Endothelial cell of umbilical vein (primary cell): ENCODE measurements around the gene MYO15A.

Experiments
- MAX ChIP-seq: IDR thresholded peaks from 2 replicates; pipeline ENCODE4 v1.6.1; 2011; ENCODE audit not compliant: insufficient read depth, insufficient read length
- MYC ChIP-seq: IDR thresholded peaks from one replicate; pipeline ENCODE4 v1.6.1; 2011; ENCODE audit warnings: mild to moderate bottlenecking, low read depth, low read length
- POLR2A ChIP-seq: IDR thresholded peaks from 2 replicates; pipeline ENCODE4 v1.6.1; 2012; ENCODE audit warnings: low read depth, mild to moderate bottlenecking, control low read depth, low read length
- POLR2AphosphoS5 ChIP-seq: IDR thresholded peaks from 2 replicates; pipeline ENCODE4 v1.6.1; 2012; ENCODE audit warnings: low read depth, mild to moderate bottlenecking, control low read depth, low read length, moderate library complexity; ENCODE audit not compliant: insufficient read depth
- TF ChIP-seq, protein P1 (sequence below), 2 donors: IDR thresholded peaks; 1 replicate in 1 of 2; 2 replicates in 1 of 2; pipeline ENCODE4 v1.5.1; 2011; ENCODE audit warnings: low read length in 2 of 2, mild to moderate bottlenecking in 2 of 2, moderate library complexity in 2 of 2, control low read depth in 1 of 2, inconsistent platforms in 1 of 2, low read depth in 1 of 2; ENCODE audit not compliant: insufficient read depth in 1 of 2; ENCODE audit errors: extremely low read depth in 1 of 2

DNA sequence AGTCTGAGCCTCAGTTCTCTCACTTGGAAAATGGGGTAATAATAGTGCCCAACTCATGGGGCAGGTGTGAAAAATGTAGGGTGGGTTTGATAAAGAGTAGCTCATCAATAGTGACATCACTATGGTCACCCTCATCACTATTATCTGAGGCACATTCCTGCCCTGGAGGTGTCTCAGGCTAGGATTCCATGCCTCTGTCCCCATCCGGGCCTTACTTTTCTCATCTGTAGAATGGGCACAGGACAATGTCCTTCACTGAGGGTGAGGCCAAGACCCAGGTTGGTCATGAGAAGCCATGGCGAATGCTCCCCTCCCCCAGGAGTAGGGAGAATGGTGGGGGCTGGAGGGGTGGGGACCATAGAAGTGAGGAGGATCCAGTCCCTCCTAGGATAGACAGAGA is 30.5 kb downstream of the MYO15A start:
- TF ChIP-seq MAX = no peak
- TF ChIP-seq, protein P1, sequence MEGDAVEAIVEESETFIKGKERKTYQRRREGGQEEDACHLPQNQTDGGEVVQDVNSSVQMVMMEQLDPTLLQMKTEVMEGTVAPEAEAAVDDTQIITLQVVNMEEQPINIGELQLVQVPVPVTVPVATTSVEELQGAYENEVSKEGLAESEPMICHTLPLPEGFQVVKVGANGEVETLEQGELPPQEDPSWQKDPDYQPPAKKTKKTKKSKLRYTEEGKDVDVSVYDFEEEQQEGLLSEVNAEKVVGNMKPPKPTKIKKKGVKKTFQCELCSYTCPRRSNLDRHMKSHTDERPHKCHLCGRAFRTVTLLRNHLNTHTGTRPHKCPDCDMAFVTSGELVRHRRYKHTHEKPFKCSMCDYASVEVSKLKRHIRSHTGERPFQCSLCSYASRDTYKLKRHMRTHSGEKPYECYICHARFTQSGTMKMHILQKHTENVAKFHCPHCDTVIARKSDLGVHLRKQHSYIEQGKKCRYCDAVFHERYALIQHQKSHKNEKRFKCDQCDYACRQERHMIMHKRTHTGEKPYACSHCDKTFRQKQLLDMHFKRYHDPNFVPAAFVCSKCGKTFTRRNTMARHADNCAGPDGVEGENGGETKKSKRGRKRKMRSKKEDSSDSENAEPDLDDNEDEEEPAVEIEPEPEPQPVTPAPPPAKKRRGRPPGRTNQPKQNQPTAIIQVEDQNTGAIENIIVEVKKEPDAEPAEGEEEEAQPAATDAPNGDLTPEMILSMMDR (IDR thresholded peaks at IDR 0.05; ENCODE audit: extremely low read depth in 1 of 2, insufficient read depth in 1 of 2, low read depth in 1 of 2, low read length in 2 of 2) = no peak
- no peak for TF ChIP-seq POLR2AphosphoS5
- no peak for TF ChIP-seq POLR2A
- TF ChIP-seq MYC = no peak
